ENCODE measurements around the gene RBBP5.

- TF ChIP-seq CTCF (IDR thresholded peaks at IDR 0.05; ENCODE audit: low read depth, low read length, poor library complexity, severe bottlenecking) (no peak), EZH2phosphoT487 (IDR thresholded peaks at IDR 0.05; ENCODE audit: borderline replicate concordance, low read length) (no peak)
Measured at GRCh38 chr1:205084360-205084759, 37.4 kb downstream of the RBBP5 start, which contains the start of gene TMEM81.

Measured in DOHH2 (cell line).